Heart left ventricle (tissue), 13 donors: ENCODE measurements around the gene TXNDC8.

Source experiments
- CTCF ChIP-seq, 12 donors: fragments of 200-600 bp; sonication (generic) in 4 of 12; IDR thresholded peaks; one replicate each; pipeline versions ENCODE4 v1.5.0 to v1.8.0; 2018 to 2022; ENCODE audit warnings: antibody characterized with exemption in 12 of 12, mild to moderate bottlenecking in 5 of 12
- POLR2A ChIP-seq, 2 donors: fragments of 450-650 bp; IDR thresholded peaks; one replicate each; pipeline ENCODE4 v1.6.1; 2017; ENCODE audit warnings: antibody characterized with exemption in 2 of 2, mild to moderate bottlenecking in 2 of 2, moderate library complexity in 2 of 2
- donor health status: ischemic (EF 13 %, LVEDD 7.1; RV severe dilation, severe dysfunction).
- donor health status: DM: no; HTN: yes; CAD: no.
- donor health status: DM: no; HTN: no; CAD: no.
- donor health status: ischemic (EF 25% LVEDD 6.9; RV normal size, moderate dysfunction).
- donor health status: ischemic (EF 25% LVEDD 5.7; RV mildly dilated, moderate dysfunction).
- donor health status: ischemic (EF 35%, LVEDD 5.7; RV mildly dilated, moderate dysfunction).
- donor health status: nonischemic (EF 11% LVEDD 7.7; RV severe dilation, severe dysfunction).
- donor health status: DM: yes; HTN: yes; CAD: no.
- donor health status: PGD.
- donor health status: ischemic (EF 29% LVEDD 5.4; RV normal size, mild dysfunction).
- donor health status: nonischemic (EF 23%, LVEDD 6.1; RV moderate dilation, normal function).

GRCh38 chr9:110266795-110267194, 70.9 kb downstream of the TXNDC8 start:
- no peak for TF ChIP-seq CTCF (IDR thresholded peaks at IDR 0.05)
- TF ChIP-seq POLR2A (IDR thresholded peaks at IDR 0.05) = no peak
